H1 (cell line): ENCODE results near the gene LIFR. TPM values are rescaled to one million over a fixed set of nuclear protein-coding genes. Genes with fewer than 3 reads are reported as not detected.

Experiments
- CTCF ChIA-PET: fragments of 300-600 bp; sonication (Branson Sonifier 250); formaldehyde crosslinking; loops from one replicate; lab custom pipeline; 2021; ENCODE audit not compliant: partially characterized antibody; lab: Charles Lee
- POLR2A ChIA-PET: fragments of 300-600 bp; sonication (Branson Sonifier 250); formaldehyde crosslinking; loops from one replicate; lab custom pipeline; 2021; ENCODE audit warnings: inconsistent platforms; ENCODE audit not compliant: partially characterized antibody; lab: Charles Lee
- DNase-seq, 2 experiments: peaks; one replicate each; pipeline versions ENCODE4 v3.0.0 to v3.0.0-alpha.2; 2010 to 2022; ENCODE audit warnings: low spot score in 2 of 2, low read depth in 1 of 2, mixed read lengths in 1 of 2
- FAIRE-seq: peaks from 2 replicates; lab custom pipeline; 2011; peaks lifted over from hg19 to GRCh38; lab: Jason Lieb, UNC
- H2AFZ ChIP-seq: 2 replicates; pipeline ENCODE4 v1.8.1; 2012; ENCODE audit warnings: low read length, inconsistent platforms
- H2AK5ac ChIP-seq: 2 replicates; pipeline ENCODE4 v1.6.1; 2013; ENCODE audit warnings: low read depth, low read length
- H2BK120ac ChIP-seq: replicated peaks from 2 replicates; pipeline ENCODE3; 2013; ENCODE audit warnings: low read depth, low read length, inconsistent platforms
- H2BK12ac ChIP-seq: 2 replicates; pipeline ENCODE4 v1.6.1; 2013; ENCODE audit warnings: low read depth, low read length
- H2BK15ac ChIP-seq: 2 replicates; pipeline ENCODE4 v1.6.1; 2013; ENCODE audit warnings: low read length
- H2BK20ac ChIP-seq: 2 replicates; pipeline ENCODE4 v1.6.1; 2013; ENCODE audit warnings: low read length
- H2BK5ac ChIP-seq: 2 replicates; pipeline ENCODE4 v1.6.1; 2013; ENCODE audit warnings: low read depth, low read length
- H3K14ac ChIP-seq: 2 replicates; pipeline ENCODE4 v1.6.1; 2013; ENCODE audit warnings: inconsistent platforms; ENCODE audit not compliant: insufficient read length
- H3K18ac ChIP-seq: 2 replicates; pipeline ENCODE4 v1.6.1; 2013; ENCODE audit warnings: low read length; ENCODE audit errors: extremely low read depth
- H3K23ac ChIP-seq: 2 replicates; pipeline ENCODE4 v1.6.1; 2013; ENCODE audit warnings: inconsistent platforms; ENCODE audit not compliant: insufficient read length
- H3K23me2 ChIP-seq: 2 replicates; pipeline ENCODE4 v1.6.1; 2013; ENCODE audit warnings: low read depth, low read length
- H3K27ac ChIP-seq: 2 replicates; pipeline ENCODE4 v1.6.1; 2011; ENCODE audit warnings: low read depth, low read length, inconsistent platforms
- H3K27me3 ChIP-seq, 4 experiments: replicated peaks in 1 of 4; 1 replicate in 1 of 4; 2 replicates in 3 of 4; pipeline versions ENCODE4 v1.6.1 to v1.8.1; 2011 to 2013; ENCODE audit warnings: low read length in 3 of 4, mild to moderate bottlenecking in 3 of 4, inconsistent platforms in 2 of 4, mixed read lengths in 2 of 4, moderate library complexity in 1 of 4; ENCODE audit not compliant: control insufficient read depth in 3 of 4, insufficient read depth in 3 of 4; ENCODE audit errors: extremely low read depth in 1 of 4
- H3K36me3 ChIP-seq, 4 experiments: 2 replicates each; pipeline versions ENCODE4 v1.6.1 to v1.8.1; 2011 to 2013; ENCODE audit warnings: mild to moderate bottlenecking in 4 of 4, low read length in 3 of 4, moderate library complexity in 2 of 4, control low read depth in 1 of 4, inconsistent platforms in 1 of 4; ENCODE audit not compliant: insufficient read depth in 4 of 4, control insufficient read depth in 2 of 4
- H3K4ac ChIP-seq: replicated peaks from 2 replicates; pipeline ENCODE3; 2013; ENCODE audit warnings: low read length, low read depth, mixed read lengths, inconsistent platforms; ENCODE audit not compliant: insufficient read length
- H3K4me1 ChIP-seq, 4 experiments: replicated peaks in 1 of 4; 1 replicate in 1 of 4; 2 replicates in 3 of 4; pipeline versions ENCODE4 v1.6.1 to v1.8.1; 2011 to 2013; ENCODE audit warnings: low read length in 3 of 4, inconsistent platforms in 2 of 4, mixed read lengths in 1 of 4; ENCODE audit not compliant: insufficient read depth in 4 of 4, control insufficient read depth in 3 of 4
- H3K4me2 ChIP-seq, 2 experiments: 2 replicates each; pipeline versions ENCODE4 v1.6.1 to v1.8.1; 2011 to 2013; ENCODE audit warnings: low read depth in 2 of 2, low read length in 2 of 2, control low read depth in 1 of 2, inconsistent platforms in 1 of 2, mild to moderate bottlenecking in 1 of 2; ENCODE audit not compliant: insufficient read depth in 1 of 2
- H3K4me3 ChIP-seq, 4 experiments: fragments of 200-600, 300-600 bp in 1 of 4; sonication (generic), shearing (Covaris generic), sonication (Bioruptor Twin) in 1 of 4; 2 replicates each; pipeline versions ENCODE4 v1.5.1 to v1.8.1; 2011 to 2016; ENCODE audit warnings: low read length in 4 of 4, low read depth in 3 of 4, control low read depth in 2 of 4, inconsistent platforms in 2 of 4, mild to moderate bottlenecking in 2 of 4, mixed read lengths in 1 of 4, moderate library complexity in 1 of 4; ENCODE audit not compliant: insufficient read depth in 2 of 4; ENCODE audit errors: extremely low read depth in 1 of 4
- H3K56ac ChIP-seq: replicated peaks from 2 replicates; pipeline ENCODE3; 2013; ENCODE audit warnings: low read depth, mild to moderate bottlenecking, mixed read lengths, low read length, inconsistent platforms; ENCODE audit not compliant: insufficient read length
- H3K79me1 ChIP-seq: 2 replicates; pipeline ENCODE4 v1.6.1; 2013; ENCODE audit warnings: low read depth, low read length, control low read depth
- H3K79me2 ChIP-seq, 2 experiments: 2 replicates each; pipeline versions ENCODE4 v1.6.1 to v1.8.1; 2012 to 2013; ENCODE audit warnings: low read length in 2 of 2, mild to moderate bottlenecking in 2 of 2, inconsistent platforms in 1 of 2; ENCODE audit not compliant: insufficient read depth in 2 of 2, control insufficient read depth in 1 of 2
- H3K9ac ChIP-seq, 4 experiments: replicated peaks in 1 of 4; 1 replicate in 1 of 4; 2 replicates in 3 of 4; pipeline versions ENCODE4 v1.6.1 to v1.8.1; 2011 to 2013; ENCODE audit warnings: low read depth in 3 of 4, low read length in 3 of 4, control low read depth in 2 of 4, mild to moderate bottlenecking in 2 of 4, moderate library complexity in 2 of 4, inconsistent platforms in 1 of 4; ENCODE audit errors: extremely low read depth in 1 of 4
- H3K9me3 ChIP-seq, 2 experiments: 2 replicates each; pipeline versions ENCODE4 v1.6.1 to v1.8.1; 2012 to 2013; ENCODE audit warnings: mild to moderate bottlenecking in 2 of 2, moderate library complexity in 2 of 2, control low read depth in 1 of 2, inconsistent platforms in 1 of 2, low read depth in 1 of 2, low read length in 1 of 2, mixed read lengths in 1 of 2; ENCODE audit not compliant: insufficient read depth in 2 of 2
- H4K20me1 ChIP-seq, 2 experiments: replicated peaks in 1 of 2; 2 replicates each; pipeline versions ENCODE3 to v1.8.1; 2011 to 2013; ENCODE audit warnings: inconsistent platforms in 2 of 2, low read length in 2 of 2, mild to moderate bottlenecking in 1 of 2; ENCODE audit not compliant: insufficient read depth in 2 of 2, control insufficient read depth in 1 of 2
- H4K5ac ChIP-seq: 2 replicates; pipeline ENCODE4 v1.6.1; 2013; ENCODE audit warnings: low read length, low read depth, mixed read lengths, inconsistent platforms; ENCODE audit not compliant: insufficient read length
- H4K8ac ChIP-seq: 2 replicates; pipeline ENCODE4 v1.8.0; 2013; ENCODE audit warnings: mild to moderate bottlenecking, moderate library complexity, low read length, inconsistent platforms; ENCODE audit not compliant: insufficient read depth; ENCODE audit errors: extremely low read depth
- H4K91ac ChIP-seq: replicated peaks from 2 replicates; pipeline ENCODE3; 2013; ENCODE audit warnings: low read length, mixed read lengths, inconsistent platforms; ENCODE audit not compliant: insufficient read length
- CTCF ChIP-seq, 3 experiments: IDR thresholded peaks; 1 replicate in 2 of 3; 2 replicates in 1 of 3; pipeline versions ENCODE4 v1.5.1 to v1.6.1; 2011; ENCODE audit warnings: low read length in 3 of 3, mild to moderate bottlenecking in 3 of 3, inconsistent platforms in 2 of 3, low read depth in 1 of 3, moderate library complexity in 1 of 3; ENCODE audit not compliant: insufficient read depth in 1 of 3; ENCODE audit errors: control extremely low read depth in 1 of 3
- MAX ChIP-seq: IDR thresholded peaks from 2 replicates; pipeline ENCODE4 v1.6.1; 2012; ENCODE audit warnings: inconsistent platforms
- RAD21 ChIP-seq, 2 experiments: IDR thresholded peaks in 1 of 2; conservative IDR thresholded peaks in 1 of 2; 2 replicates each; pipeline ENCODE4 v1.6.1; 2011; ENCODE audit warnings: low read depth in 2 of 2, low read length in 2 of 2, improper control_type of control experiment in 1 of 2, inconsistent platforms in 1 of 2, mild to moderate bottlenecking in 1 of 2, moderate library complexity in 1 of 2
- TCF12 ChIP-seq: IDR thresholded peaks from 2 replicates; pipeline ENCODE4 v1.6.1; 2011; ENCODE audit warnings: low read depth, mild to moderate bottlenecking, low read length
- WGBS, 2 experiments: shearing (Covaris generic) in 1 of 2; methylation state at CpG; one replicate each; pipeline versions ENCODE4 v1.1.6 to v1.1.7; 2013 to 2015; ENCODE audit warnings: low lambda C conversion rate in 2 of 2, mixed read lengths in 2 of 2, inconsistent platforms in 1 of 2, low coverage in 1 of 2, missing lambda C conversion rate in 1 of 2; ENCODE audit not compliant: insufficient replicate concordance in 2 of 2, insufficient coverage in 1 of 2, insufficient read length in 1 of 2; ENCODE audit errors: extremely low coverage in 1 of 2, missing lambda C conversion rate in 1 of 2; 5-methylcytosine and 5-hydroxymethylcytosine counted together
- polyA plus RNA-seq, 7 experiments: library from polyadenylated mRNA; depleted of rRNA in 3 of 7; stranded (reverse) in 5 of 7; unstranded in 2 of 7; fragments of >200 nt in 5 of 7; fragments of 200-250 nt in 2 of 7; gene quantifications; 1 replicate in 5 of 7; 2 replicates in 1 of 7; 4 replicates in 1 of 7; pipeline versions ENCODE4 v1.2.1 to v1.2.3, GENCODE V29; 2011 to 2013; ENCODE audit warnings: missing spikeins in 2 of 7, mixed read lengths in 2 of 7
- total RNA-seq: library from RNA; stranded (reverse); fragmentation: NEBNext Ultra II Directional; extraction: Animal tissue kit (Norgen Biotek cat#: 25700); gene quantifications from 2 replicates; pipeline ENCODE4 v1.2.1, GENCODE V29; 2021

LIFR gene
- total and polyA plus RNA-seq, 2 of the 8 experiments (the other 6 are each of a cell fraction or from before 2014, with no cell fraction given) = 2.0 to 18.9 TPM

- no peak overlapping the region for H2AK5ac ChIP-seq
- no peak overlapping the region for H2BK20ac ChIP-seq
- H3K23ac ChIP-seq = no peak overlapping the region
- no peak overlapping the region for H2BK15ac ChIP-seq
- WGBS, 2 experiments = 82% methylated on average over 3 of the region's 3 CpGs; no CpG with 5 or more reads in 1 of the 2 experiments
- H4K5ac ChIP-seq = no peak overlapping the region
- H3K79me1 ChIP-seq = no peaks in the 10 kb centered on the region; the same call in 1 of the 2 replicates
- H3K27me3 ChIP-seq = no peaks in the 10 kb centered on the region
- H2AFZ ChIP-seq = no peak overlapping the region
- TF ChIP-seq MAX = peak; percentile 14; the same call in 1 of the 2 replicates
- TF ChIP-seq TCF12 = no peak
- peak in 1 of 2 experiments; percentile 10; a peak in 1 of 4 replicates for TF ChIP-seq RAD21 (IDR thresholded peaks at IDR 0.05 in 1 of 2, conservative IDR thresholded peaks at IDR 0.05 in 1 of 2; ENCODE audit: low read depth in 2 of 2, low read length in 2 of 2)
- TF ChIP-seq CTCF (IDR thresholded peaks at IDR 0.05; ENCODE audit: control extremely low read depth in 1 of 3, insufficient read depth in 1 of 3, low read depth in 1 of 3, low read length in 3 of 3) = peak in 1 of 3 experiments; percentile 23; a peak in 1 of 4 replicates
- H2BK120ac ChIP-seq = no peak overlapping the region
- no peak overlapping the region for H3K14ac ChIP-seq
- no peak overlapping the region for H4K91ac ChIP-seq
- no peaks in the 10 kb centered on the region for H3K9me3 ChIP-seq
- peaks cover 0 to 11% (median 2%) of the 10 kb centered on the region in 4 experiments; a peak in 5 of 7 replicates for H3K4me1 ChIP-seq
- FAIRE-seq = no peak
- no peak overlapping the region for H3K4me3 ChIP-seq
- H3K9ac ChIP-seq = no peak overlapping the region
- no peak overlapping the region for H3K56ac ChIP-seq
- no peak overlapping the region for H3K4me2 ChIP-seq
- no peaks in the 10 kb centered on the region for H3K23me2 ChIP-seq
- no peak for DNase-seq
- no peak overlapping the region for H3K27ac ChIP-seq
- H3K36me3 ChIP-seq = no peaks in the 10 kb centered on the region; a peak in 1 of 8 replicates
- ChIA-PET POLR2A (no interaction called here), CTCF (interaction anchor here (0.7 to 1.0 kb wide), 2 partner anchors 19 to 90 kb away, joined by 3 read pairs; no protein-coding TSS in a partner anchor)
- no peak overlapping the region for H3K4ac ChIP-seq
- H2BK12ac ChIP-seq = no peak overlapping the region
- no peaks in the 10 kb centered on the region for H4K20me1 ChIP-seq
- H3K79me2 ChIP-seq = peaks cover 0 to 13% of the 10 kb centered on the region in 2 experiments; a peak in 2 of 4 replicates
- no peak overlapping the region for H3K18ac ChIP-seq
- no peak overlapping the region for H4K8ac ChIP-seq
- H2BK5ac ChIP-seq = no peak overlapping the region
These were observed 28.2 kb downstream of the LIFR start for GRCh38 chr5:38528162-38528703.
